PC-3 (cell line): ENCODE data around the gene ANKDD1A. TPM values are rescaled to one million over a fixed set of nuclear protein-coding genes. Genes with fewer than 3 reads are reported as not detected.

Source experiments
- ATAC-seq: fragments of 200-7000 bp; cut with Tn5 transposase; 2 replicates; pipeline ENCODE4 v1.9.1; 2020; ENCODE audit warnings: mild to moderate bottlenecking, moderate library complexity
- BruUV-seq: library from RNA; stranded (reverse); fragments of 400-500 nt; replicated peaks from 2 replicates; lab custom pipeline; 2021; lab: Mats Ljungman, UMichigan
- CTCF ChIA-PET: fragments of 300-600 bp; sonication (Branson Sonifier 250); formaldehyde crosslinking; loops from one replicate; lab custom pipeline; 2022; ENCODE audit warnings: antibody characterized with exemption; lab: Charles Lee
- POLR2A ChIA-PET: fragments of 300-600 bp; sonication (Branson Sonifier 250); formaldehyde crosslinking; loops from one replicate; lab custom pipeline; 2022; ENCODE audit warnings: antibody characterized with exemption; ENCODE audit not compliant: unreplicated experiment; lab: Charles Lee
- DNase-seq: peaks from one replicate; pipeline ENCODE4 v3.0.0-alpha.2; 2015
- H2AFZ ChIP-seq: fragments of 300-600 bp; sonication (generic); 2 replicates; pipeline ENCODE4 v1.6.0; 2016; ENCODE audit warnings: antibody characterized with exemption, low read length
- H3F3A ChIP-seq: fragments of 300-600 bp; sonication (generic); one replicate; pipeline ENCODE4 v1.6.0; 2017; ENCODE audit warnings: antibody characterized with exemption, low read length, control low read depth, mild to moderate bottlenecking; ENCODE audit not compliant: unreplicated experiment
- H3K27ac ChIP-seq: fragments of 300-600 bp; sonication (generic); 2 replicates; pipeline ENCODE4 v1.5.1; 2016; ENCODE audit warnings: mild to moderate bottlenecking, low read length
- H3K27me3 ChIP-seq: fragments of 300-600 bp; sonication (generic); 2 replicates; pipeline ENCODE4 v1.6.1; 2016; ENCODE audit warnings: low read length, mixed read lengths
- H3K36me3 ChIP-seq: fragments of 300-600 bp; sonication (generic); 2 replicates; pipeline ENCODE4 v1.6.1; 2016; ENCODE audit warnings: low read depth, mixed run types, low read length, mixed read lengths
- H3K4me1 ChIP-seq: fragments of 300-600 bp; sonication (generic); 2 replicates; pipeline ENCODE4 v1.5.1; 2016; ENCODE audit warnings: low read length; ENCODE audit not compliant: insufficient read depth
- H3K4me2 ChIP-seq: fragments of 300-600 bp; sonication (generic); 2 replicates; pipeline ENCODE4 v1.6.0; 2016; ENCODE audit warnings: low read length
- H3K4me3 ChIP-seq: fragments of 300-600 bp; sonication (generic); 2 replicates; pipeline ENCODE4 v1.5.1; 2016; ENCODE audit warnings: mild to moderate bottlenecking, low read length, mixed read lengths
- H3K79me2 ChIP-seq: fragments of 300-600 bp; sonication (generic); 2 replicates; pipeline ENCODE4 v1.6.1; 2017; ENCODE audit warnings: low read length, mixed read lengths
- H3K9ac ChIP-seq: fragments of 300-600 bp; sonication (generic); 2 replicates; pipeline ENCODE4 v1.6.0; 2016; ENCODE audit warnings: mild to moderate bottlenecking, low read length
- H3K9me2 ChIP-seq: fragments of 300-600 bp; sonication (generic); replicated peaks from 2 replicates; pipeline ENCODE4 v1.6.1; 2016; ENCODE audit warnings: mixed run types, low read length, mixed read lengths
- H3K9me3 ChIP-seq: fragments of 300-600 bp; sonication (generic); 2 replicates; pipeline ENCODE4 v1.6.1; 2016; ENCODE audit warnings: low read length, mixed read lengths
- H4K20me1 ChIP-seq: fragments of 300-600 bp; sonication (generic); 2 replicates; pipeline ENCODE4 v1.6.1; 2016; ENCODE audit warnings: low read length, mixed read lengths
- EZH2 ChIP-seq: fragments of 300-600 bp; sonication (generic); IDR thresholded peaks from one replicate; pipeline ENCODE4 v1.6.1; 2017; ENCODE audit warnings: antibody characterized with exemption, mild to moderate bottlenecking, low read length; ENCODE audit not compliant: unreplicated experiment
- EZH2phosphoT487 ChIP-seq: fragments of 300-600 bp; sonication (generic); IDR thresholded peaks from 2 replicates; pipeline ENCODE4 v1.6.1; 2018; ENCODE audit warnings: mild to moderate bottlenecking, antibody characterized with exemption, low read length, borderline replicate concordance
- intact Hi-C: fragments of 100-400 bp; cut with micrococcal nuclease; formaldehyde crosslinking; loops from 2 replicates; pipeline ENCODE4 v1.9.0; 2023
- total RNA-seq: library from RNA; depleted of rRNA; stranded (reverse); fragments of >200 nt; gene quantifications from 2 replicates; pipeline ENCODE4 v1.2.3, GENCODE V29; 2014
- TF ChIP-seq, protein P1 (sequence below): fragments of 300-600 bp; sonication (generic); conservative IDR thresholded peaks from 2 replicates; pipeline ENCODE4 v1.5.1; 2017; ENCODE audit warnings: antibody characterized with exemption, low read depth, mild to moderate bottlenecking, low read length

The ANKDD1A gene
- total RNA-seq, 1 experiment from 2014 or later: 8.9 TPM

DNA sequence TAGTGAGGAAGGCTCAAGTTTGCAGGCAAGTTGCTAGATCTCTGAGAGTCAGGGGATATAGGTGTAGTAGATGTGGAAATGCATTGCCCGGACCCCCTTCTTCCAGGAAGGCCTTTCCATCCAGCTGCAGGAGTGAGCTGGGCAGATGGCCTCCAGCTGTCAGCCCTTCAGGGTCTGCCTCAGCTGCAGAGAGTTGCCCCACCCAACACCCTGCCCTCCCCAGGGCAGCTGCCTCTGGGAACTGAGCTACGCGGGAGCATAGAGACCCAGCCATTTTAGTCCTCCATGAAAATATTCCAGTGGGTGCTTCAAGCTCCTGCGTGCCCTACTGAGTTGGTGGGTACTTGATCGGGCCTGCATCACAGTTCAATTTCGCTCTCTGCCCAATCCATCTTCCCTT is 48.5 kb downstream of the ANKDD1A start:
- H3K4me3 ChIP-seq: no peak overlapping the region
- no peaks in the 10 kb centered on the region for H3K79me2 ChIP-seq
- H3K9ac ChIP-seq: no peak overlapping the region
- ChIA-PET CTCF (no interaction called here), POLR2A (no interaction called here)
- H3K27me3 ChIP-seq: no peaks in the 10 kb centered on the region
- H3F3A ChIP-seq: no peaks in the 10 kb centered on the region
- no peak overlapping the region for H2AFZ ChIP-seq
- no peak overlapping the region for H3K27ac ChIP-seq
- intact Hi-C loops: no loop called here
- H3K4me2 ChIP-seq: no peak overlapping the region
- ATAC-seq: no peak
- peaks cover 21% of the 10 kb centered on the region for H3K36me3 ChIP-seq
- H4K20me1 ChIP-seq: no peaks in the 10 kb centered on the region
- no peak for TF ChIP-seq EZH2
- TF ChIP-seq EZH2phosphoT487: no peak
- no peaks in the 10 kb centered on the region for H3K9me2 ChIP-seq
- no peak for DNase-seq
- BruUV-seq: no TSS peak
- H3K9me3 ChIP-seq: no peaks in the 10 kb centered on the region
- H3K4me1 ChIP-seq: no peaks in the 10 kb centered on the region

DNA sequence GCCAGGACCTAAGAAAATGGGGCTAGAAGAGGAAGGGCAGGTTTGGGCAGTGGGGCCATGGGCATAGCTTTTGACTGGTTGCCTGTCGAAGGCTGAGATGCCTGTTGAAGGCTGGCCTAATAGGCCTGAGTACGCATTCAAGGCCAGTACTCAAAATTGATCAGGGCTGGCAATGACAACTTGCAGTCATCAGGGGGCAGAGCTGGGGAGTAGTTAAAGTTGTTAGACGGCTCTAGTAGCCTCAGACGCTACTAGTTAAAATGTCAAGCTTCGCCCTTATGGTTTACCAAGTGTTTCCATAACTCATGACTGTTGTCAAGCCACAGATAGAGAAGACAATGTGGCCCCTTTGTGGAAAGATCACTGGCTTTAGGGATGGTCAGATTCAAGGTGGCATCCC is 49.3 kb downstream of the ANKDD1A start:
- H3K79me2 ChIP-seq: no peaks in the 10 kb centered on the region
- ATAC-seq (no peak), DNase-seq (no peak)
- no peaks in the 10 kb centered on the region for H3K9me2 ChIP-seq
- ChIA-PET CTCF (no interaction called here), POLR2A (no interaction called here)
- no peak overlapping the region for H3K4me3 ChIP-seq
- H3K9me3 ChIP-seq: no peaks in the 10 kb centered on the region
- BruUV-seq: no TSS peak
- intact Hi-C loops: no loop called here
- H3K4me2 ChIP-seq: no peak overlapping the region
- H3K4me1 ChIP-seq: no peaks in the 10 kb centered on the region
- H3K36me3 ChIP-seq: peaks cover 18% of the 10 kb centered on the region
- H3K27me3 ChIP-seq: no peaks in the 10 kb centered on the region
- no peaks in the 10 kb centered on the region for H4K20me1 ChIP-seq
- no peak overlapping the region for H3K27ac ChIP-seq
- no peak overlapping the region for H2AFZ ChIP-seq
- H3F3A ChIP-seq: no peaks in the 10 kb centered on the region
- H3K9ac ChIP-seq: no peak overlapping the region
- no peak for TF ChIP-seq EZH2phosphoT487
- TF ChIP-seq EZH2: no peak
- TF ChIP-seq, protein P1, sequence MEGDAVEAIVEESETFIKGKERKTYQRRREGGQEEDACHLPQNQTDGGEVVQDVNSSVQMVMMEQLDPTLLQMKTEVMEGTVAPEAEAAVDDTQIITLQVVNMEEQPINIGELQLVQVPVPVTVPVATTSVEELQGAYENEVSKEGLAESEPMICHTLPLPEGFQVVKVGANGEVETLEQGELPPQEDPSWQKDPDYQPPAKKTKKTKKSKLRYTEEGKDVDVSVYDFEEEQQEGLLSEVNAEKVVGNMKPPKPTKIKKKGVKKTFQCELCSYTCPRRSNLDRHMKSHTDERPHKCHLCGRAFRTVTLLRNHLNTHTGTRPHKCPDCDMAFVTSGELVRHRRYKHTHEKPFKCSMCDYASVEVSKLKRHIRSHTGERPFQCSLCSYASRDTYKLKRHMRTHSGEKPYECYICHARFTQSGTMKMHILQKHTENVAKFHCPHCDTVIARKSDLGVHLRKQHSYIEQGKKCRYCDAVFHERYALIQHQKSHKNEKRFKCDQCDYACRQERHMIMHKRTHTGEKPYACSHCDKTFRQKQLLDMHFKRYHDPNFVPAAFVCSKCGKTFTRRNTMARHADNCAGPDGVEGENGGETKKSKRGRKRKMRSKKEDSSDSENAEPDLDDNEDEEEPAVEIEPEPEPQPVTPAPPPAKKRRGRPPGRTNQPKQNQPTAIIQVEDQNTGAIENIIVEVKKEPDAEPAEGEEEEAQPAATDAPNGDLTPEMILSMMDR: no peak

GRCh38 chr15:64969401-64969800 is 57.7 kb downstream of the ANKDD1A start:
- Histone ChIP-seq H3K9me2 (no peaks in the 10 kb centered on the region), H3K4me3 (no peak overlapping the region), H3K79me2 (no peaks in the 10 kb centered on the region), H3K27me3 (no peaks in the 10 kb centered on the region), H3K4me1 (no peaks in the 10 kb centered on the region), H3K9ac (no peak overlapping the region), H3K9me3 (no peaks in the 10 kb centered on the region), H3F3A (no peaks in the 10 kb centered on the region), H3K27ac (no peak overlapping the region), H4K20me1 (no peaks in the 10 kb centered on the region), H3K36me3 (peaks cover 24% of the 10 kb centered on the region), H3K4me2 (no peak overlapping the region), H2AFZ (no peak overlapping the region)
- BruUV-seq: no TSS peak
- CTCF ChIA-PET: no interaction called here
- DNase-seq (no peak), ATAC-seq (no peak)
- TF ChIP-seq, protein P1: no peak
- TF ChIP-seq EZH2phosphoT487 (no peak), EZH2 (no peak)
- intact Hi-C loops: no loop called here
- POLR2A ChIA-PET: no interaction called here
